HG03432 (cell line): ENCODE data around the gene PKP2.
A peak's percentile ranks its signal among the peaks of the same experiment; 100 is the strongest.

Experiments used
- ATAC-seq: cut with Tn5 transposase; IDR thresholded peaks from one replicate; pipeline ENCODE4 v1.9.1; 2021; ENCODE audit warnings: mild to moderate bottlenecking, moderate library complexity; ENCODE audit not compliant: unreplicated experiment

PKP2 gene

GRCh38 chr12:32756476-32757066 is 140.0 kb downstream of the PKP2 start:
- ATAC-seq = no peak

GRCh38 chr12:32755654-32756475 is 140.7 kb downstream of the PKP2 start, which contains the start of gene YARS2:
Gene YARS2, minus strand, starts transcription at chr12:32755897. Its CDS starts 23 bp downstream, at chr12:32755874.
- peak; percentile 89 for ATAC-seq

GRCh38 chr12:32755051-32755653 is 141.4 kb downstream of the PKP2 start:
- peak; percentile 82 for ATAC-seq

GRCh38 chr12:32754111-32754510 is 142.5 kb downstream of the PKP2 start:
- ATAC-seq = no peak

GRCh38 chr12:32753605-32754004 is 143.0 kb downstream of the PKP2 start:
- no peak for ATAC-seq

GRCh38 chr12:32743264-32743663 is 153.3 kb downstream of the PKP2 start:
- ATAC-seq = no peak

GRCh38 chr12:32742133-32742532 is 154.4 kb downstream of the PKP2 start:
- ATAC-seq = no peak
